BJ (cell line): ENCODE results near the gene ACAP3. TPM values are rescaled to one million over a fixed set of nuclear protein-coding genes. Genes with fewer than 3 reads are reported as not detected.

ENCODE experiments used
- CTCF ChIA-PET: fragments of 350-600 bp; formaldehyde crosslinking; extraction: SDS; loops from one replicate; lab custom pipeline; 2021; ENCODE audit warnings: antibody characterized with exemption, inconsistent platforms; lab: Yijun Ruan, JAX
- POLR2A ChIA-PET: fragments of 300-600 bp; sonication (Branson Sonifier 250); formaldehyde crosslinking; extraction: SDS; loops from one replicate; lab custom pipeline; 2021; ENCODE audit warnings: antibody characterized with exemption; lab: Charles Lee
- DNase-seq: peaks from one replicate; pipeline ENCODE4 v3.0.0-alpha.2; 2011; ENCODE audit warnings: low read depth
- H3K27me3 ChIP-seq: 2 replicates; pipeline ENCODE4 v1.6.0; 2011; ENCODE audit warnings: low read length; ENCODE audit not compliant: control insufficient read depth, insufficient read depth
- H3K36me3 ChIP-seq: 2 replicates; pipeline ENCODE4 v1.5.1; 2011; ENCODE audit warnings: low read length; ENCODE audit not compliant: control insufficient read depth, insufficient read depth
- H3K4me3 ChIP-seq: 2 replicates; pipeline ENCODE4 v1.5.1; 2011; ENCODE audit warnings: low read depth, mild to moderate bottlenecking, control low read depth, low read length
- CTCF ChIP-seq: IDR thresholded peaks from 2 replicates; pipeline ENCODE4 v1.5.1; 2011; ENCODE audit warnings: low read depth, mild to moderate bottlenecking, control low read depth, inconsistent platforms, low read length, moderate library complexity; ENCODE audit not compliant: insufficient read depth
- polyA plus RNA-seq: library from polyadenylated mRNA; depleted of rRNA; stranded (reverse); fragments of >200 nt; gene quantifications from 2 replicates; pipeline ENCODE4 v1.2.3, GENCODE V29; 2011

Gene ACAP3
- polyA plus RNA-seq, 1 experiment, result 33.9 TPM

- Histone ChIP-seq H3K4me3 (peak overlapping the region; percentile 61), H3K36me3 (peaks cover 2% of the 10 kb centered on the region), H3K27me3 (no peaks in the 10 kb centered on the region)
- ChIA-PET CTCF (interaction anchor here (0.7 to 2.9 kb wide), 5 partner anchors 7 to 151 kb away, joined by 3 to 9 read pairs (median 4); no protein-coding TSS in a partner anchor), POLR2A (no interaction called here)
- no peak for TF ChIP-seq CTCF
- DNase-seq, result no peak
Measured at GRCh38 chr1:1272341-1273208, 35.2 kb downstream of the ACAP3 start.

- H3K4me3 ChIP-seq, result no peak overlapping the region
- ChIA-PET POLR2A (no interaction called here), CTCF (interaction anchor here (0.7 to 2.9 kb wide), 5 partner anchors 20 to 148 kb away, joined by 3 to 9 read pairs (median 3); no protein-coding TSS in a partner anchor)
- TF ChIP-seq CTCF, result no peak
- peaks cover 6% of the 10 kb centered on the region for H3K36me3 ChIP-seq
- no peaks in the 10 kb centered on the region for H3K27me3 ChIP-seq
- no peak for DNase-seq
Measured at GRCh38 chr1:1270813-1271212, 36.9 kb downstream of the ACAP3 start.

GRCh38 chr1:1268284-1268682 lies 39.4 kb downstream of the ACAP3 start:
- no peak overlapping the region for H3K4me3 ChIP-seq
- ChIA-PET POLR2A (no interaction called here), CTCF (interaction anchor here (0.7 to 0.8 kb wide), 2 partner anchors 146 to 205 kb away, joined by 3 read pairs; no protein-coding TSS in a partner anchor)
- no peak for TF ChIP-seq CTCF
- H3K27me3 ChIP-seq, result no peaks in the 10 kb centered on the region
- H3K36me3 ChIP-seq, result peaks cover 7% of the 10 kb centered on the region
- DNase-seq, result no peak

GRCh38 chr1:1267488-1268283 lies 40.0 kb downstream of the ACAP3 start:
- Histone ChIP-seq H3K36me3 (peaks cover 11% of the 10 kb centered on the region), H3K4me3 (no peak overlapping the region), H3K27me3 (no peaks in the 10 kb centered on the region)
- CTCF ChIA-PET, result interaction anchor here (0.7 to 0.8 kb wide), 2 partner anchors 145 to 204 kb away, joined by 3 read pairs; no protein-coding TSS in a partner anchor
- POLR2A ChIA-PET, result no interaction called here
- TF ChIP-seq CTCF, result no peak
- no peak for DNase-seq

GRCh38 chr1:1264868-1265272 lies 42.9 kb downstream of the ACAP3 start:
- CTCF ChIA-PET, result interaction anchor here (0.6 to 6.4 kb wide), 6 partner anchors 9 to 143 kb away, joined by 3 to 30 read pairs (median 4); partner anchors contain the start of gene UBE2J2
- Histone ChIP-seq H3K36me3 (peaks cover 28% of the 10 kb centered on the region), H3K27me3 (no peaks in the 10 kb centered on the region), H3K4me3 (no peak overlapping the region)
- TF ChIP-seq CTCF, result peak; percentile 65
- DNase-seq, result peak; percentile 94
- POLR2A ChIA-PET, result interaction anchor here (0.9 kb wide), 1 partner anchor 9 kb away, joined by 9 read pairs; the partner anchor contains the start of gene UBE2J2
